Measurements from ENCODE around the gene TMEM87A. TPM values are rescaled to one million over a fixed set of nuclear protein-coding genes. Genes with fewer than 3 reads are reported as not detected.

The TMEM87A gene
- total and polyA plus RNA-seq, 2 experiments from 2014 or later, result 41.8 to 43.5 TPM

GRCh38 chr15:42287931-42288330, 14.7 kb upstream of the TMEM87A start:
- Histone ChIP-seq H2AFZ (no peak overlapping the region), H3K4me1 (ENCODE audit: insufficient read depth) (no peaks in the 10 kb centered on the region), H3K36me3 (ENCODE audit: insufficient read depth) (no peaks in the 10 kb centered on the region), H3K4me2 (no peak overlapping the region), H3K27me3 (ENCODE audit: insufficient read depth) (no peaks in the 10 kb centered on the region), H3K27ac (ENCODE audit: low read depth) (no peak overlapping the region), H4K20me1 (replicated peaks; ENCODE audit: insufficient read depth) (no peaks in the 10 kb centered on the region), H3K79me2 (replicated peaks; ENCODE audit: insufficient read depth) (no peaks in the 10 kb centered on the region), H3F3A (replicated peaks; ENCODE audit: low read depth) (no peaks in the 10 kb centered on the region), H3K4me3 (no peak overlapping the region), H3K9me2 (ENCODE audit: insufficient read depth) (no peaks in the 10 kb centered on the region)
- TF ChIP-seq EZH2 (IDR thresholded peaks at IDR 0.05; ENCODE audit: low read depth, unreplicated experiment) (no peak), POLR2AphosphoS5 (IDR thresholded peaks at IDR 0.05; ENCODE audit: low read depth) (no peak), JUNB (IDR thresholded peaks at IDR 0.05; ENCODE audit: unreplicated experiment) (no peak), ZNF462 (CRISPR knock-in tag; IDR thresholded peaks at IDR 0.05) (no peak), ZNF331 (CRISPR knock-in tag; IDR thresholded peaks at IDR 0.05; ENCODE audit: low read depth) (no peak), EZH2phosphoT487 (IDR thresholded peaks at IDR 0.05; ENCODE audit: unreplicated experiment) (no peak), REST (IDR thresholded peaks at IDR 0.05; ENCODE audit: unreplicated experiment) (no peak), ZNF114 (CRISPR knock-in tag; IDR thresholded peaks at IDR 0.05) (no peak), CREB1 (CRISPR knock-in tag; IDR thresholded peaks at IDR 0.05; ENCODE audit: low read depth) (no peak), CTCF (conservative IDR thresholded peaks at IDR 0.05; ENCODE audit: low read depth in 2 of 2) (no peak), ETS1 (IDR thresholded peaks at IDR 0.05) (no peak), NANOG (IDR thresholded peaks at IDR 0.05; ENCODE audit: borderline replicate concordance) (no peak), STAT1 (IDR thresholded peaks at IDR 0.05; ENCODE audit: unreplicated experiment) (no peak)
- Mint-ChIP-seq H3K27ac (no peak overlapping the region), H3K9me3 (no peaks in the 10 kb centered on the region), H3K4me3 (no peak overlapping the region), H3K27me3 (ENCODE audit: insufficient read depth, low read depth, poor library complexity) (no peaks in the 10 kb centered on the region), H3K4me1 (0 out of 3 replicates have a peak, but pooled peaks cover 3% of the 10 kb centered on the region), H3K36me3 (ENCODE audit: low read depth) (no peaks in the 10 kb centered on the region)
- DNase-seq (ENCODE audit: low spot score) (no peak), ATAC-seq (no peak)
